H9 (cell line): Measurements from ENCODE around the gene TBC1D10B. TPM values are rescaled to one million over a fixed set of nuclear protein-coding genes. Genes with fewer than 3 reads are reported as not detected.

Experiments
- DNase-seq: peaks from one replicate; pipeline ENCODE4 v3.0.0-alpha.2; 2017
- H2AFZ ChIP-seq: one replicate; pipeline ENCODE4 v1.6.1; 2013; ENCODE audit warnings: mild to moderate bottlenecking, low read length, control low read depth, moderate library complexity
- H2AK5ac ChIP-seq: 2 replicates; pipeline ENCODE4 v1.6.1; 2013; ENCODE audit warnings: low read length, control low read depth, mixed read lengths; ENCODE audit not compliant: insufficient read length
- H2BK120ac ChIP-seq: one replicate; pipeline ENCODE4 v1.6.1; 2013; ENCODE audit warnings: low read depth, mild to moderate bottlenecking, low read length, control low read depth, inconsistent platforms; ENCODE audit not compliant: poor library complexity, severe bottlenecking
- H2BK12ac ChIP-seq: 2 replicates; pipeline ENCODE4 v1.6.1; 2013; ENCODE audit warnings: low read length, control low read depth, mixed read lengths, low read depth; ENCODE audit not compliant: insufficient read length
- H2BK15ac ChIP-seq: 2 replicates; pipeline ENCODE4 v1.6.1; 2013; ENCODE audit warnings: low read depth, low read length, control low read depth
- H2BK20ac ChIP-seq: one replicate; pipeline ENCODE4 v1.6.1; 2013; ENCODE audit warnings: low read depth, mild to moderate bottlenecking, low read length, control low read depth, inconsistent platforms; ENCODE audit not compliant: poor library complexity, severe bottlenecking
- H2BK5ac ChIP-seq: 2 replicates; pipeline ENCODE4 v1.6.1; 2013; ENCODE audit warnings: low read length, control low read depth, mixed read lengths; ENCODE audit not compliant: insufficient read length
- H3K14ac ChIP-seq: 2 replicates; pipeline ENCODE4 v1.6.1; 2013; ENCODE audit warnings: low read length, control low read depth; ENCODE audit not compliant: insufficient read depth
- H3K18ac ChIP-seq: 2 replicates; pipeline ENCODE4 v1.6.1; 2013; ENCODE audit warnings: low read depth, mild to moderate bottlenecking, mixed read lengths, low read length, control low read depth; ENCODE audit not compliant: insufficient read length
- H3K23ac ChIP-seq: 2 replicates; pipeline ENCODE4 v1.6.1; 2013; ENCODE audit warnings: low read length, control low read depth, mixed read lengths, low read depth; ENCODE audit not compliant: insufficient read length
- H3K23me2 ChIP-seq: 2 replicates; pipeline ENCODE4 v1.6.1; 2013; ENCODE audit warnings: low read depth, mild to moderate bottlenecking, mixed read lengths, low read length, control low read depth; ENCODE audit not compliant: insufficient read length, poor library complexity, severe bottlenecking
- H3K27ac ChIP-seq: 2 replicates; pipeline ENCODE4 v1.5.1; 2013; ENCODE audit warnings: low read length, control low read depth, mixed read lengths, low read depth; ENCODE audit not compliant: insufficient read length
- H3K27me3 ChIP-seq: 2 replicates; pipeline ENCODE4 v1.6.1; 2013; ENCODE audit warnings: low read length, control low read depth, inconsistent platforms; ENCODE audit not compliant: insufficient read depth
- H3K4ac ChIP-seq: 2 replicates; pipeline ENCODE4 v1.6.1; 2013; ENCODE audit warnings: low read depth, mild to moderate bottlenecking, control low read depth, inconsistent platforms, low read length, moderate library complexity
- H3K4me1 ChIP-seq: 2 replicates; pipeline ENCODE4 v1.6.1; 2013; ENCODE audit warnings: low read length, control low read depth, inconsistent platforms; ENCODE audit not compliant: insufficient read depth
- H3K4me2 ChIP-seq: 2 replicates; pipeline ENCODE4 v1.6.1; 2013; ENCODE audit warnings: low read length, control low read depth, mixed read lengths; ENCODE audit not compliant: insufficient read length, insufficient read depth
- H3K56ac ChIP-seq: 2 replicates; pipeline ENCODE4 v1.6.1; 2013; ENCODE audit warnings: low read depth, mild to moderate bottlenecking, mixed read lengths, low read length, control low read depth; ENCODE audit not compliant: insufficient read length
- H3K79me1 ChIP-seq: 2 replicates; pipeline ENCODE4 v1.6.1; 2013; ENCODE audit warnings: low read depth, mild to moderate bottlenecking, moderate library complexity, low read length, control low read depth, inconsistent platforms; ENCODE audit not compliant: insufficient read depth, poor library complexity, severe bottlenecking
- H3K79me2 ChIP-seq: 2 replicates; pipeline ENCODE4 v1.6.1; 2013; ENCODE audit warnings: low read length, control low read depth, inconsistent platforms; ENCODE audit not compliant: insufficient read depth
- H3K9ac ChIP-seq: 2 replicates; pipeline ENCODE4 v1.6.1; 2013; ENCODE audit warnings: low read length, control low read depth, mixed read lengths; ENCODE audit not compliant: insufficient read length; ENCODE audit errors: extremely low read depth
- H3K9me3 ChIP-seq: one replicate; pipeline ENCODE4 v1.6.1; 2013; ENCODE audit warnings: low read depth, low read length, inconsistent platforms; ENCODE audit not compliant: control insufficient read depth
- H3T11ph ChIP-seq: one replicate; pipeline ENCODE4 v1.6.1; 2013; ENCODE audit warnings: mild to moderate bottlenecking, low read length, control low read depth, inconsistent platforms
- H4K20me1 ChIP-seq: one replicate; pipeline ENCODE4 v1.6.1; 2013; ENCODE audit not compliant: control insufficient read depth, insufficient read length, insufficient read depth
- H4K5ac ChIP-seq: 2 replicates; pipeline ENCODE4 v1.6.1; 2013; ENCODE audit warnings: low read depth, mild to moderate bottlenecking, mixed read lengths, low read length, control low read depth; ENCODE audit not compliant: insufficient read length
- H4K8ac ChIP-seq: replicated peaks from 2 replicates; pipeline ENCODE4 v1.6.1; 2013; ENCODE audit warnings: low read length, control low read depth, mixed read lengths, low read depth; ENCODE audit not compliant: insufficient read length
- H4K91ac ChIP-seq: 2 replicates; pipeline ENCODE4 v1.6.1; 2013; ENCODE audit warnings: low read depth, mild to moderate bottlenecking, moderate library complexity, mixed read lengths, low read length, control low read depth; ENCODE audit not compliant: insufficient read length
- H3K27ac Mint-ChIP-seq, 3 experiments: 2 replicates in 2 of 3; 3 replicates in 1 of 3; pipeline ENCODE4 v1.8.0; 2020 to 2021; ENCODE audit warnings: mixed read lengths in 3 of 3, mild to moderate bottlenecking in 1 of 3, moderate library complexity in 1 of 3
- H3K27me3 Mint-ChIP-seq: 2 replicates; pipeline ENCODE4 v1.8.0; 2021; ENCODE audit warnings: low read depth, mild to moderate bottlenecking, moderate library complexity, mixed read lengths
- H3K36me3 Mint-ChIP-seq, 3 experiments: 2 replicates in 2 of 3; 3 replicates in 1 of 3; pipeline ENCODE4 v1.8.0; 2020 to 2021; ENCODE audit warnings: low read depth in 3 of 3, mixed read lengths in 3 of 3; ENCODE audit not compliant: insufficient read depth in 1 of 3
- H3K4me1 Mint-ChIP-seq, 2 experiments: 2 replicates each; pipeline ENCODE4 v1.8.0; 2020; ENCODE audit warnings: mixed read lengths in 2 of 2
- H3K4me3 Mint-ChIP-seq, 2 experiments: 2 replicates in 1 of 2; 3 replicates in 1 of 2; pipeline ENCODE4 v1.8.0; 2020 to 2021; ENCODE audit warnings: mild to moderate bottlenecking in 2 of 2, mixed read lengths in 2 of 2, moderate library complexity in 1 of 2
- H3K9me3 Mint-ChIP-seq, 2 experiments: 2 replicates in 1 of 2; 3 replicates in 1 of 2; pipeline ENCODE4 v1.8.0; 2020; ENCODE audit warnings: mild to moderate bottlenecking in 2 of 2, mixed read lengths in 2 of 2, moderate library complexity in 1 of 2
- CTCF ChIP-seq: fragments of 200-600 bp; sonication (generic); conservative IDR thresholded peaks from 3 replicates; pipeline ENCODE4 v1.8.0; 2021; ENCODE audit warnings: antibody characterized with exemption, mild to moderate bottlenecking
- WGBS: extraction: QIAGEN DNeasy Blood & Tissue Kit; methylation state at CpG from one replicate; pipeline ENCODE4 v1.1.7; 2013; ENCODE audit warnings: missing lambda C conversion rate, low lambda C conversion rate, mixed read lengths; ENCODE audit not compliant: insufficient read length; ENCODE audit errors: extremely low coverage; 5-methylcytosine and 5-hydroxymethylcytosine counted together
- total RNA-seq: library from RNA; stranded (reverse); gene quantifications from 2 replicates; pipeline ENCODE4 v1.2.1, GENCODE V29; 2021

TBC1D10B gene
- total RNA-seq, 1 experiment from 2014 or later = 25.6 TPM

- Histone ChIP-seq H2BK120ac (no peak overlapping the region), H3K79me2 (no peaks in the 10 kb centered on the region), H3K23me2 (peaks cover 6% of the 10 kb centered on the region), H2AFZ (no peak overlapping the region), H3K23ac (no peak overlapping the region), H3K4me2 (no peak overlapping the region), H3K4me1 (no peaks in the 10 kb centered on the region), H2BK5ac (no peak overlapping the region), H2BK15ac (no peak overlapping the region), H3K14ac (no peak overlapping the region), H2BK12ac (no peak overlapping the region), H3K79me1 (no peaks in the 10 kb centered on the region), H4K8ac (no peak overlapping the region), H4K91ac (no peak overlapping the region), H3K56ac (no peak overlapping the region), H3K4ac (no peak overlapping the region), H3K27me3 (no peaks in the 10 kb centered on the region), H4K20me1 (no peaks in the 10 kb centered on the region), H3T11ph (no peak overlapping the region), H3K18ac (no peak overlapping the region), H2AK5ac (no peak overlapping the region), H2BK20ac (no peak overlapping the region), H3K27ac (no peak overlapping the region), H3K9ac (no peak overlapping the region), H4K5ac (no peak overlapping the region), H3K9me3 (no peaks in the 10 kb centered on the region)
- WGBS = no CpG with 5 or more reads among the region's 2 CpGs
- Mint-ChIP-seq H3K4me3 (no peak overlapping the region), H3K27me3 (no peaks in the 10 kb centered on the region; the same call in 1 of the 2 replicates), H3K27ac (no peak overlapping the region), H3K36me3 (peaks cover 2 to 4% (median 2%) of the 10 kb centered on the region in 3 experiments; a peak in 4 of 7 replicates), H3K4me1 (peaks cover 8 to 14% of the 10 kb centered on the region in 2 experiments), H3K9me3 (no peaks in the 10 kb centered on the region)
- no peak for DNase-seq
- TF ChIP-seq CTCF = no peak
Measured at GRCh38 chr16:30383521-30383920, 13.2 kb upstream of the TBC1D10B start.
